ENCODE data around the gene ASPSCR1. TPM values are rescaled to one million over a fixed set of nuclear protein-coding genes. Genes with fewer than 3 reads are reported as not detected.

Gene ASPSCR1
- total and polyA plus RNA-seq, 2 of the 13 experiments (the other 11 are each of a cell fraction or from before 2014, with no cell fraction given) = 274 to 314 TPM

GRCh38 chr17:82003411-82004381 lies 26.3 kb downstream of the ASPSCR1 start (continued):
- TF ChIP-seq ZBTB40 (IDR thresholded peaks at IDR 0.05) (no peak), ZBTB40 (CRISPR knock-in tag; IDR thresholded peaks at IDR 0.05) (peak; percentile 88), ZBTB37 (CRISPR knock-in tag; IDR thresholded peaks at IDR 0.05) (no peak), MTF2 (CRISPR knock-in tag; IDR thresholded peaks at IDR 0.05; ENCODE audit: borderline replicate concordance) (no peak), KLF6 (CRISPR knock-in tag; IDR thresholded peaks at IDR 0.05) (peak; percentile 93), NR3C1 (CRISPR knock-in tag; IDR thresholded peaks at IDR 0.05) (no peak), TAF15 (IDR thresholded peaks at IDR 0.05; ENCODE audit: low read depth, low read length, poor library complexity, severe bottlenecking) (peak; percentile 75), ATM (IDR thresholded peaks at IDR 0.05; ENCODE audit: borderline replicate concordance) (no peak), RFXANK (CRISPR knock-in tag; IDR thresholded peaks at IDR 0.05) (0 out of 2 replicates have a peak, but pooled peaks have one; percentile 50), FOXJ3 (CRISPR knock-in tag; IDR thresholded peaks at IDR 0.05; ENCODE audit: borderline replicate concordance) (no peak), PPARG (CRISPR knock-in tag; conservative IDR thresholded peaks at IDR 0.05) (peak; percentile 30; the same call in 1 of the 2 replicates), THRA (CRISPR knock-in tag; IDR thresholded peaks at IDR 0.05; ENCODE audit: borderline replicate concordance) (no peak; the same call in 1 of the 2 replicates), EEA1 (CRISPR knock-in tag; IDR thresholded peaks at IDR 0.05; ENCODE audit: borderline replicate concordance) (peak; percentile 75; the same call in 1 of the 2 replicates), THAP11 (CRISPR knock-in tag; IDR thresholded peaks at IDR 0.05) (peak; percentile 67; the same call in 1 of the 2 replicates), ZBTB20 (CRISPR knock-in tag; IDR thresholded peaks at IDR 0.05; ENCODE audit: borderline replicate concordance, low read depth) (0 out of 2 replicates have a peak, but pooled peaks have one; percentile 78), ZFP1 (CRISPR knock-in tag; IDR thresholded peaks at IDR 0.05) (no peak; the same call in 1 of the 2 replicates)
